GDM1 (cell line): ENCODE data around the gene FAM76B.

Source experiments
- DNase-seq: peaks from one replicate; lab custom pipeline; 2025; lab: John Stamatoyannopoulos, UW

FAM76B gene

DNA sequence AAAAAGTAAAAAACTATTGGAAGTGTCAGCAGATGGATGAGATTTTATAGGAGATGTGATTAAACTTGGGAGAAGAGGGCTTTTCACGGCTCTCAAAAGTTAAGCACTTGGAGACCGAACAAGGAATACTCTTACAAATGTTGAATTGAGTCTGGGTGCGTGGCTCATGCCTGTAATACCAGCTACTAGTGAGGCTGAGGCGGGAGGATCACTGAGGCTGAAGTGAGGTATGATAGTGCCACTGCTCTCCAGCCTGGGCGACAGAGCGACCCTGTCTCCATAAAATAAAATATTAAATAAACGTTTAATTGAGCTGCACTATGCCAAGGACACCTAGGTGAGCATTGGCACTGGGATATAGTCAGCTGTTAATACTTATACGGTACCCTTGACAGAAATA, 2.6 kb upstream of the FAM76B start:
- no peak for DNase-seq

DNA sequence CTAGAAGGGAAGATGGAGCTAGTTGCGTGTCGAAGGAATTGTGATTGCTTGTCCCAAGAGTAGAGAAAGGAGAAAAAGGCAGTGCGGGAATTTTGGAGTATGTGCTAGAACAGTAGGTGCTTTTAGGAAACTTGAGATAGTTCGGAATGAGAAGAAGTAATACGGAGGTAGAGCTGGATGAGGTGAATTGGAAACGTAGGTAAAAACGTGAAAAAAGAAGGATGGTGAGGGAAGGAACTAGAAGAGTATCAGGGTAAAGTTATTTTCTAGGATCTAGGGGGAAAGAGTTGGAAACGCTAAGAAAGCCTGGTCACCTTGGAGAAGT, 2.1 kb upstream of the FAM76B start:
- no peak for DNase-seq

- DNase-seq, result peak; percentile 47
Observed at GRCh38 chr11:95790933-95791708, 1.5 kb upstream of the FAM76B start.

DNA sequence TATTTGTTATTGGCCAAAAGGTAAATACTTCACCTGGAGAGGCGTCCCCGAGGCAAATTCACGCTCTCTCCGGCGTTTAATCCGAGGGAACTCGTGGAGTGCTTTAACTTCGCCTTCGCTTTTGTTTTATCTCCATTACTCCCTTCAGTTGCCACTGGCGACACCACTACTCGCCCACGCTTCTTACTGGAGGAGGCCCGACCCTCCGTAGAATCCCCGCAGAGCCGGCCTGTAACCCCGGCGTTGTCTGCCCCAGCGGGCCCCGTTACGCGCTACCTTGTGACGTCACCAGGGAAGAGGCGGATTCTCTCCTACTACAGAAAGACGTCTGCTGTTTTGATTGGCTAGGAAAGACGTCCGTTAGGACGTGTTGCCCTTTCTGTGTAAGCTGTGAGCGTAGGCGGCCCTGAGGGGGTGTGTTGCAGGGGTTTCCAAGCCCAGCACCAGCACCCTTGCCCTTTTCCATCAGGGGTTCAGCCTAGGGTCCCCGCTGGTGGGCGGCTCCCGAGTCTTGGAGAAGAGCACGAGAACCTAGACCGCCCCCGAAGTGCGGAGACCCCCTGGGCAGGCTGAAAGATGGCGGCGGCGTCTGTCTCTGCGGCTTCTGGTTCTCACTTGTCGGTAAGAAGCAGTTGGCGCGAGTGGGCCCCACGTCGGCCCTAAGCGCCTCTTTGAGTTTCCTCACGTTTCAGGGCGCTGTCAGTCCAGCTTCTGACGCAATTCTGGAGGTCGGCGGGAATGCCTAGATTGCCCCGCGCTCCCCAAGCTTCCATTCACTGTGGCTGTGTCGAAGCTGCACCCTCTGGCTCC, 746 bp upstream of the FAM76B start, which contains the start of gene CEP57:
Gene CEP57, plus strand, starts transcription at position 376 of the 810 bp plus-strand sequence. Its CDS starts 201 bp downstream, at position 577.
- peak; percentile 92 for DNase-seq

GRCh38 chr11:95788921-95789505, 569 bp downstream of the FAM76B start:
- no peak for DNase-seq

DNA sequence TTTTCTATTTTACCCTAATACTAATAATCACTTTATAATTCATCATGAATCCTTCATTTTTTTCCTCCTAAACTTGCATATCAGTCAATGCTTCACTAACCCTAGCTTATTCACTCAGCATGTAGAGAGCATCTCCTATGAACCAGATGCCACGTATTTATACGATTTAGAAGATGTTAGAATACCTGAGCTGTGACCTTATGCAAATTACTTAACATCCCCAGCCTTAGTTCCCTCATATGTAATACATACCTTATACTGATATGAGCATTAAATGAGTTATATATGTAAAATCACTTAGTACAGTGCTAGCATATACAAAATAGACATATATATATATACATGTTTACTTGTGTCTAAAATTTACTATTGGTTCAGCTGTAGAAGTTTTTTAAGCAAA, 9.0 kb downstream of the FAM76B start:
- no peak for DNase-seq

GRCh38 chr11:95778699-95779098, 10.9 kb downstream of the FAM76B start:
- DNase-seq, result no peak

- DNase-seq, result no peak
Observed at GRCh38 chr11:95776859-95777258, 12.7 kb downstream of the FAM76B start.

GRCh38 chr11:95768521-95768920, 21.1 kb downstream of the FAM76B start:
- no peak for DNase-seq

DNA sequence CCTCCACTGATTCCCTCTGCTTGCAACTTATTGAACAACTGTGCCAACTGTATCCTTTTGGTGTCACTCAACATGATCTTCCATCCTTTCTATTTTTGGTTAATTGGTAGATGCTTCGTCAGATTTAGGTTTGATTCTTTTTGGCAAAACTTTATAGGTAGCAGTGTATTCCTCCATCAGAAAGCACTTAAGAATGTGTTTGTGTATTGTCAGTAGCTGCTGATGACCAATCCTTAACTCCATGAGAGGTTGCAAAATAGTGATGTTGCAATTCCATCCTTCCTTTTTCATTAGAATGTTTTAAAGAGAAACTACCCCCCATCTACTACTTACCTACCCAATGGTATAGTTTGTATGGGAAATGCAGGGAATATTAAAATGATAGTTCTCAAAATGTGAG, 22.1 kb downstream of the FAM76B start:
- DNase-seq, result no peak

GRCh38 chr11:95766701-95767100, 22.9 kb downstream of the FAM76B start:
- DNase-seq, result no peak

GRCh38 chr11:95764267-95764898, 25.2 kb downstream of the FAM76B start:
- no peak for DNase-seq

DNA sequence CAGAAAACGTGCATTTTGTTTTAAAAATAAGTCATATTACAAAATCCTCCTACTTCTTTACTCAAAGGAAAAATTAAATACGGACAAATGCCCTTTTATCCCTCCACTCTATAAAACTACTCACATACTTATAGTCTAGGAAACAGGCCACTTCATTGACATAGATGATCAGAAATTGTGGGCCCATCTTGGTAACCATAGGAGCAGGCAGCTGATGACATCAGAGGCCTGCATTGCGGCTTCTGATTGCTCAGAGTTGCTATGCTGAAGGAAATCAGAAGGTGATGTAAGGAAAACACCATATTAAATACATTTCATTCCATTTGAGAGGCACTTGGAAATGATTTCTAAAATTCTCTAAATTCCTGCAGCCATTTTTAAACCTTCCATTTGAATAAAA, 27.0 kb downstream of the FAM76B start:
- DNase-seq, result no peak

DNA sequence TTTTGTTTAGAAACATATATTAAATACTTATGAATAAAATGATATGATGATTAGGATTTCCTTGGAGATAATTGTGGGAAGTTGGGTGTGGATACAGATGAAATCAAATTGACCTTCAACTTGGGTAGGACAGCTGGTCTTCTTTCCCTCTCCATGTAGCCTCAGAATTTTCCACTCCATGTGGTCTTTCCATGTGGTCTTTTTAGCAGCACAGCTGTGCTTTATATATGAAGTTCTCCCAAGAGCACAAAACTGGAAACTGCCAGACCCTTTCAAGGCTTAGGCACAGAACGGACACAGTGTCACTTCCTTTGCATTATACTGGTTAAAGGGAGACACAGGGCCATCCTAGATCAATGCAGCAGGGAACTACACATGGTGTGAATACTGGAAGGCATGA, 28.6 kb downstream of the FAM76B start:
- DNase-seq, result no peak

- no peak for DNase-seq
Observed at GRCh38 chr11:95751515-95751914, 38.1 kb downstream of the FAM76B start.

- no peak for DNase-seq
Observed at GRCh38 chr11:95750101-95750500, 39.5 kb downstream of the FAM76B start.

DNA sequence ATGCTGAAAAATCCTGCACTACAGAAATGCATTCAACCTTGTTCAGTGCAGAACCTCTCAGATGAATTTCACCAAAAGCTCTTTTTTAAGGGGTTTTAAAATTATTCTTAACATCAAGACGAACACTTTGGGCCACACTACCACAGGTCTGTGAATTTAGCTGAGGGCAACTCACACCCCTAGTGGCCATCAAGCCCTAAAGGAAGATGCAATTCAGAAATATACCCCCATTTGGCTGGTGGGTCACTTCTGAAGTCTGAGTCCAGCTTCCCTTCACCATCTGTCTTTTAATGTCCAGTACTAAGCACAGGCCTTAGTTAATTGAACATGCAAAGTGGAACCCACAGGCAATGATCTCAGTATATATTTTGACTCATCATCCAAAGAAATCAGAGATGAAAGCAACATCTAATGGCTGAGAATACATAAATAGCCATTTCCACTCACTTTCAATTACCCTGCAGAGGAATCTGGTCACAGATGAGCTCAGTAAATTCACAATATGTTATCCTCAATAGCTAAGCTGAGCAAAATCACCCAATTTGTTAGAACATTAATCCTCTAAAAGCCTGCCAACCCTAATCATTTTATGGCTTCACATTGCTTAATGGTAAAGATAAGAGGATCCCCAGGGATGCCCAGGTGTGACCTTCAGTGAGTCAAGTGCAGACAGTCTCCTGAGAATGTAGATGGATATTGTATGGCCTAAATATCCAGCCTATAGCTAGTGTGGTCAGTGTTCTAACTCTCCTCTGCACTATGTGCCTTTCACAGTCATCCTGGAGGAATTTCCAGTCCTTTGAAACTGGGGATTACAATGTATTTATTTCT, 50.3 kb downstream of the FAM76B start:
- DNase-seq, result no peak

GRCh38 chr11:95736809-95737208, 52.8 kb downstream of the FAM76B start:
- no peak for DNase-seq

GRCh38 chr11:95736355-95736754, 53.2 kb downstream of the FAM76B start:
- DNase-seq, result no peak

GRCh38 chr11:95734009-95734572, 55.5 kb downstream of the FAM76B start:
- DNase-seq, result peak; percentile 25

DNA sequence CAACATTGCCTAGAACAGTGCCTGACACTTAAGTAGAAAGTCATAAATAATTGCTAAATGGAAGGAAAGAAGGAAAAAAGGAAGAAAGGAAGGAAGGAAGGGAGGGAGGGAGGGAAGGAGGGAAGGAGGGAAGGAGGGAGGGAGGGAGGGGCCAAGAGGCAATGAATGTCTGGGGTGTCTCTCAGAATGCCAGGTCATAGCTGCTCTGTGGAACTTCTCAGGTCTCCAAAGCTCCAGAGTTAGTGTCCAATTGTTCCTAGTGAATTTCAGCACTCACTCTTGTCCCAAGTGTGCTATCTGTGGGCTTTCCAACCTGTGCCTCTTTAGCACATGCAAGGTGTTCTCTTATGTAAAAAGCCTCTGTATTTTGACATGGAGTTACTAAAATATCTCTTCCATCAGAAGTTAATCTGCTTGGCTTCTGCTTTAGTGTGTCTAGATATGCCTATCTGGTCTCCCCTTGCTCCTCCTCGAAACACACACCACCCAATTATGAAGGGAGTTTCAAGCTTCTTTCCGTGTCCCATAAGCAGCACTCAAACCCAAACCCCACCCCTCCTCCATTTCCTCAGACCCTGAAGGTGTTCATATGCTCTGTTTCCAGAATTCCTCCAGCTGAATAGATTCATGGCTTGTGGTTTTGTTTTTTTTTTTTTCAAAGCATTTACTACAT, 56.5 kb downstream of the FAM76B start:
- DNase-seq, result no peak
